AG04450 (cell line): Measurements from ENCODE around the gene ATG2A. TPM values are rescaled to one million over a fixed set of nuclear protein-coding genes. Genes with fewer than 3 reads are reported as not detected.

Experiments used
- CTCF ChIA-PET: fragments of 300-600, 350-600 bp; formaldehyde crosslinking; extraction: SDS; loops from one replicate; lab custom pipeline; 2022; ENCODE audit warnings: antibody characterized with exemption, inconsistent platforms; lab: Charles Lee
- POLR2A ChIA-PET: fragments of 350-600 bp; formaldehyde crosslinking; extraction: SDS; loops from one replicate; lab custom pipeline; 2021; ENCODE audit warnings: antibody characterized with exemption, inconsistent platforms; lab: Yijun Ruan, JAX
- DNase-seq: peaks from one replicate; pipeline ENCODE4 v3.0.0-alpha.2; 2011; ENCODE audit warnings: low read depth, low spot score
- H3K27ac ChIP-seq: one replicate; pipeline ENCODE4 v1.5.1; 2012; ENCODE audit warnings: low read depth, low read length, control low read depth
- H3K27me3 ChIP-seq: one replicate; pipeline ENCODE4 v1.6.0; 2012; ENCODE audit warnings: low read length; ENCODE audit not compliant: control insufficient read depth, insufficient read depth
- H3K4me3 ChIP-seq: 2 replicates; pipeline ENCODE4 v1.5.1; 2011; ENCODE audit warnings: mild to moderate bottlenecking, low read depth, low read length, control low read depth
- H3K9me3 ChIP-seq: 2 replicates; pipeline ENCODE4 v1.5.1; 2012; ENCODE audit warnings: low read length; ENCODE audit not compliant: control insufficient read depth, insufficient read depth
- CTCF ChIP-seq: IDR thresholded peaks from 2 replicates; pipeline ENCODE4 v1.5.1; 2011; ENCODE audit warnings: low read depth, low read length, control low read depth, inconsistent platforms
- polyA plus RNA-seq: library from polyadenylated mRNA; depleted of rRNA; stranded (reverse); fragments of >200 nt; gene quantifications from 2 replicates; pipeline ENCODE4 v1.2.3, GENCODE V29; 2011

Gene ATG2A
- polyA plus RNA-seq, 1 experiment = 3.7 TPM

- peaks cover 6% of the 10 kb centered on the region; the same call in 1 of the 2 replicates for H3K9me3 ChIP-seq
- CTCF ChIA-PET = interaction anchor here (1.6 to 1.9 kb wide), 2 partner anchors 10 to 34 kb away, joined by 5 to 9 read pairs; partner anchors contain the start of gene CDC42BPG
- DNase-seq = no peak
- H3K27me3 ChIP-seq = no peaks in the 10 kb centered on the region
- TF ChIP-seq CTCF = no peak
- POLR2A ChIA-PET = interaction anchor here (2.5 to 4.1 kb wide), 3 partner anchors 10 to 24 kb away, joined by 18 to 37 read pairs (median 21); partner anchors contain the start of gene EHD1
- peak overlapping the region; percentile 68 for H3K27ac ChIP-seq
- no peak overlapping the region for H3K4me3 ChIP-seq
Observed at GRCh38 chr11:64854157-64854533, 62.9 kb downstream of the ATG2A start.

GRCh38 chr11:64853709-64854108 lies 63.3 kb downstream of the ATG2A start:
- Histone ChIP-seq H3K9me3 (peaks cover 6% of the 10 kb centered on the region; the same call in 1 of the 2 replicates), H3K27me3 (no peaks in the 10 kb centered on the region), H3K4me3 (no peak overlapping the region), H3K27ac (no peak overlapping the region)
- POLR2A ChIA-PET = interaction anchor here (1.1 to 4.1 kb wide), 3 partner anchors 10 to 24 kb away, joined by 5 to 37 read pairs (median 21); partner anchors contain the start of gene EHD1
- no peak for DNase-seq
- CTCF ChIA-PET = interaction anchor here (0.9 to 1.9 kb wide), 4 partner anchors 9 to 34 kb away, joined by 3 to 9 read pairs (median 4); partner anchors contain the start of genes CDC42BPG and EHD1
- TF ChIP-seq CTCF = no peak

- CTCF ChIA-PET = interaction anchor here (0.9 to 1.9 kb wide), 4 partner anchors 8 to 35 kb away, joined by 3 to 9 read pairs (median 4); partner anchors contain the start of genes CDC42BPG and EHD1
Observed at GRCh38 chr11:64852804-64853509, 64.1 kb downstream of the ATG2A start.

GRCh38 chr11:64851831-64852351 lies 65.1 kb downstream of the ATG2A start:
- Histone ChIP-seq H3K27me3 (no peaks in the 10 kb centered on the region), H3K27ac (no peak overlapping the region), H3K9me3 (peaks cover 6% of the 10 kb centered on the region; the same call in 1 of the 2 replicates), H3K4me3 (no peak overlapping the region)
- TF ChIP-seq CTCF = no peak
- DNase-seq = no peak
- ChIA-PET POLR2A (interaction anchor here (0.7 to 1.5 kb wide), 2 partner anchors 12 to 43 kb away, joined by 3 to 6 read pairs; no protein-coding TSS in a partner anchor), CTCF (interaction anchor here (1.9 to 8.3 kb wide), 2 partner anchors 26 to 36 kb away, joined by 5 to 86 read pairs; partner anchors contain the start of gene EHD1)

More at GRCh38 chr11:64852804-64853509, 64.1 kb downstream of the ATG2A start:
- no peak overlapping the region for H3K27ac ChIP-seq
- H3K9me3 ChIP-seq = peaks cover 6% of the 10 kb centered on the region; the same call in 1 of the 2 replicates
- DNase-seq = no peak
- H3K27me3 ChIP-seq = no peaks in the 10 kb centered on the region
- POLR2A ChIA-PET = interaction anchor here (1.1 to 4.1 kb wide), 3 partner anchors 11 to 25 kb away, joined by 5 to 37 read pairs (median 21); partner anchors contain the start of gene EHD1
- H3K4me3 ChIP-seq = no peak overlapping the region
- no peak for TF ChIP-seq CTCF
